ENCODE measurements around the gene RAB25.

Gene RAB25

GRCh38 chr1:156080863-156081179 is 19.9 kb downstream of the RAB25 start:
- Histone ChIP-seq H3K27ac (ENCODE audit: low read length, poor library complexity, severe bottlenecking) (peak overlapping the region; percentile 85), H3K4me1 (ENCODE audit: control insufficient read depth, insufficient read depth, low read depth, low read length) (peaks cover 32% of the 10 kb centered on the region), H3K4me3 (ENCODE audit: insufficient read depth in 1 of 2, low read depth in 1 of 2, low read length in 2 of 2) (peak overlapping the region; percentile 76 to 83), H2BK120ac (ENCODE audit: low read depth, low read length) (no peak overlapping the region), H3K14ac (ENCODE audit: low read length in 2 of 2) (peak overlapping the region in 1 of 2 experiments; percentile 62), H2AFZ (ENCODE audit: low read depth, low read length) (no peak overlapping the region), H2AK5ac (ENCODE audit: low read length, severe bottlenecking) (peak overlapping the region; percentile 14), H3K27me3 (ENCODE audit: control insufficient read depth in 1 of 2, insufficient read depth in 1 of 2, low read length in 2 of 2) (peaks cover 0 to 4% of the 10 kb centered on the region in 2 experiments), H4K91ac (ENCODE audit: low read length) (no peak overlapping the region), H3K4me2 (ENCODE audit: low read length, poor library complexity, severe bottlenecking) (peak overlapping the region; percentile 91), H3K36me3 (ENCODE audit: control insufficient read depth in 1 of 2, insufficient read depth in 2 of 2, low read depth in 1 of 2, low read length in 2 of 2) (peaks cover 0 to 18% of the 10 kb centered on the region in 2 experiments), H2BK5ac (ENCODE audit: low read depth, low read length, poor library complexity, severe bottlenecking) (peak overlapping the region; percentile 53), H2BK15ac (ENCODE audit: low read depth, poor library complexity, severe bottlenecking) (peak overlapping the region; percentile 41), H3K9me3 (ENCODE audit: control insufficient read depth, low read length) (no peaks in the 10 kb centered on the region), H3K79me1 (replicated peaks; ENCODE audit: low read length, poor library complexity, severe bottlenecking) (peaks cover 24% of the 10 kb centered on the region), H2BK12ac (ENCODE audit: low read length in 2 of 2) (peak overlapping the region in 1 of 2 experiments; percentile 17), H3K4ac (ENCODE audit: low read depth in 1 of 2, low read length in 2 of 2) (peak overlapping the region; percentile 9 to 83), H4K8ac (ENCODE audit: low read length) (peak overlapping the region; percentile 53), H3K18ac (ENCODE audit: low read depth in 1 of 2, low read length in 2 of 2) (peak overlapping the region in 1 of 2 experiments; percentile 13), H3K9ac (ENCODE audit: low read length) (peak overlapping the region; percentile 71), H3K23ac (ENCODE audit: low read length in 2 of 2) (no peak overlapping the region)
- 0% methylated on average over 4 of the region's 4 CpGs for WGBS
- no peak for DNase-seq

- Histone ChIP-seq H3K36me3 (ENCODE audit: control insufficient read depth in 1 of 2, insufficient read depth in 2 of 2, low read depth in 1 of 2, low read length in 2 of 2) (peaks cover 0 to 13% of the 10 kb centered on the region in 2 experiments), H3K4me1 (ENCODE audit: control insufficient read depth, insufficient read depth, low read depth, low read length) (peaks cover 29% of the 10 kb centered on the region), H4K8ac (ENCODE audit: low read length) (peak overlapping the region; percentile 82), H2BK15ac (ENCODE audit: low read depth, poor library complexity, severe bottlenecking) (peak overlapping the region; percentile 41), H3K27ac (ENCODE audit: low read length, poor library complexity, severe bottlenecking) (peak overlapping the region; percentile 85), H2AFZ (ENCODE audit: low read depth, low read length) (no peak overlapping the region), H2BK120ac (ENCODE audit: low read depth, low read length) (no peak overlapping the region), H3K18ac (ENCODE audit: low read depth in 1 of 2, low read length in 2 of 2) (peak overlapping the region; percentile 82 to 88), H3K79me1 (replicated peaks; ENCODE audit: low read length, poor library complexity, severe bottlenecking) (peaks cover 20% of the 10 kb centered on the region), H3K23ac (ENCODE audit: low read length in 2 of 2) (peak overlapping the region in 1 of 2 experiments; percentile 23), H3K9ac (ENCODE audit: low read length) (peak overlapping the region; percentile 71), H3K4ac (ENCODE audit: low read depth in 1 of 2, low read length in 2 of 2) (peak overlapping the region; percentile 9 to 83), H3K4me2 (ENCODE audit: low read length, poor library complexity, severe bottlenecking) (peak overlapping the region; percentile 91), H3K4me3 (ENCODE audit: insufficient read depth in 1 of 2, low read depth in 1 of 2, low read length in 2 of 2) (peak overlapping the region; percentile 83 to 87), H2AK5ac (ENCODE audit: low read length, severe bottlenecking) (peak overlapping the region; percentile 31), H4K91ac (ENCODE audit: low read length) (peak overlapping the region; percentile 74), H3K27me3 (ENCODE audit: control insufficient read depth in 1 of 2, insufficient read depth in 1 of 2, low read length in 2 of 2) (peaks cover 0 to 4% of the 10 kb centered on the region in 2 experiments), H2BK12ac (ENCODE audit: low read length in 2 of 2) (peak overlapping the region; percentile 41 to 61), H3K14ac (ENCODE audit: low read length in 2 of 2) (peak overlapping the region in 1 of 2 experiments; percentile 97), H3K9me3 (ENCODE audit: control insufficient read depth, low read length) (no peaks in the 10 kb centered on the region), H2BK5ac (ENCODE audit: low read depth, low read length, poor library complexity, severe bottlenecking) (peak overlapping the region; percentile 53)
- under 1% methylated on average over 35 of the region's 61 CpGs for WGBS
- peak; percentile 42 for DNase-seq
Observed at GRCh38 chr1:156081180-156081916, 20.4 kb downstream of the RAB25 start.

GRCh38 chr1:156081917-156082308 is 21.0 kb downstream of the RAB25 start:
- Histone ChIP-seq H2BK5ac (ENCODE audit: low read depth, low read length, poor library complexity, severe bottlenecking) (no peak overlapping the region), H2BK120ac (ENCODE audit: low read depth, low read length) (peak overlapping the region; percentile 85), H3K36me3 (ENCODE audit: control insufficient read depth in 1 of 2, insufficient read depth in 2 of 2, low read depth in 1 of 2, low read length in 2 of 2) (peaks cover 0 to 7% of the 10 kb centered on the region in 2 experiments), H2BK12ac (ENCODE audit: low read length in 2 of 2) (no peak overlapping the region), H3K27me3 (ENCODE audit: control insufficient read depth in 1 of 2, insufficient read depth in 1 of 2, low read length in 2 of 2) (peaks cover 0 to 4% of the 10 kb centered on the region in 2 experiments), H3K4me1 (ENCODE audit: control insufficient read depth, insufficient read depth, low read depth, low read length) (peaks cover 29% of the 10 kb centered on the region), H2AFZ (ENCODE audit: low read depth, low read length) (no peak overlapping the region), H3K14ac (ENCODE audit: low read length in 2 of 2) (no peak overlapping the region), H3K4me2 (ENCODE audit: low read length, poor library complexity, severe bottlenecking) (peak overlapping the region; percentile 79), H2AK5ac (ENCODE audit: low read length, severe bottlenecking) (no peak overlapping the region), H3K23ac (ENCODE audit: low read length in 2 of 2) (no peak overlapping the region), H3K9me3 (ENCODE audit: control insufficient read depth, low read length) (no peaks in the 10 kb centered on the region), H3K9ac (ENCODE audit: low read length) (peak overlapping the region; percentile 80), H2BK15ac (ENCODE audit: low read depth, poor library complexity, severe bottlenecking) (peak overlapping the region; percentile 20), H4K8ac (ENCODE audit: low read length) (peak overlapping the region; percentile 4), H3K4ac (ENCODE audit: low read depth in 1 of 2, low read length in 2 of 2) (peak overlapping the region in 1 of 2 experiments; percentile 61), H3K4me3 (ENCODE audit: insufficient read depth in 1 of 2, low read depth in 1 of 2, low read length in 2 of 2) (peak overlapping the region; percentile 83 to 87), H3K18ac (ENCODE audit: low read depth in 1 of 2, low read length in 2 of 2) (peak overlapping the region in 1 of 2 experiments; percentile 67), H4K91ac (ENCODE audit: low read length) (no peak overlapping the region), H3K79me1 (replicated peaks; ENCODE audit: low read length, poor library complexity, severe bottlenecking) (peaks cover 15% of the 10 kb centered on the region), H3K27ac (ENCODE audit: low read length, poor library complexity, severe bottlenecking) (peak overlapping the region; percentile 4)
- WGBS = 0% methylated on average over 5 of the region's 10 CpGs
- DNase-seq = peak; percentile 41

GRCh38 chr1:156082309-156083091 is 21.5 kb downstream of the RAB25 start, which contains the start of gene MEX3A:
TSS of gene MEX3A (minus strand) at chr1:156082465. CDS start at chr1:156081998, 467 bp downstream.
- Histone ChIP-seq H2BK15ac (ENCODE audit: low read depth, poor library complexity, severe bottlenecking) (peak within 1 kb of the TSS; percentile 96), H2AK5ac (ENCODE audit: low read length, severe bottlenecking) (peak within 1 kb of the TSS; percentile 31), H3K4me3 (ENCODE audit: insufficient read depth in 1 of 2, low read depth in 1 of 2, low read length in 2 of 2) (peak within 1 kb of the TSS; percentile 83 to 87), H3K23ac (ENCODE audit: low read length in 2 of 2) (peak within 1 kb of the TSS in 1 of 2 experiments; percentile 23), H3K4me1 (ENCODE audit: control insufficient read depth, insufficient read depth, low read depth, low read length) (peaks cover 23% of the 10 kb centered on the region), H3K4ac (ENCODE audit: low read depth in 1 of 2, low read length in 2 of 2) (peak within 1 kb of the TSS; percentile 16 to 83), H3K79me1 (replicated peaks; ENCODE audit: low read length, poor library complexity, severe bottlenecking) (peaks cover 10% of the 10 kb centered on the region), H3K9ac (ENCODE audit: low read length) (peak within 1 kb of the TSS; percentile 80), H3K4me2 (ENCODE audit: low read length, poor library complexity, severe bottlenecking) (peak within 1 kb of the TSS; percentile 91), H3K14ac (ENCODE audit: low read length in 2 of 2) (peak within 1 kb of the TSS in 1 of 2 experiments; percentile 97), H3K18ac (ENCODE audit: low read depth in 1 of 2, low read length in 2 of 2) (peak within 1 kb of the TSS; percentile 84 to 88), H2BK120ac (ENCODE audit: low read depth, low read length) (peak within 1 kb of the TSS; percentile 87), H3K36me3 (ENCODE audit: control insufficient read depth in 1 of 2, insufficient read depth in 2 of 2, low read depth in 1 of 2, low read length in 2 of 2) (peaks cover 0 to 2% of the 10 kb centered on the region in 2 experiments), H3K27me3 (ENCODE audit: control insufficient read depth in 1 of 2, insufficient read depth in 1 of 2, low read length in 2 of 2) (peaks cover 0 to 4% of the 10 kb centered on the region in 2 experiments), H2BK5ac (ENCODE audit: low read depth, low read length, poor library complexity, severe bottlenecking) (peak within 1 kb of the TSS; percentile 35), H2AFZ (ENCODE audit: low read depth, low read length) (no peak within 1 kb of the TSS), H4K91ac (ENCODE audit: low read length) (peak within 1 kb of the TSS; percentile 74), H4K8ac (ENCODE audit: low read length) (peak within 1 kb of the TSS; percentile 82), H3K9me3 (ENCODE audit: control insufficient read depth, low read length) (no peaks in the 10 kb centered on the region), H2BK12ac (ENCODE audit: low read length in 2 of 2) (peak within 1 kb of the TSS; percentile 41 to 61), H3K27ac (ENCODE audit: low read length, poor library complexity, severe bottlenecking) (peak within 1 kb of the TSS; percentile 88)
- peak; percentile 82 for DNase-seq
- WGBS = 1% methylated on average over 35 of the region's 62 CpGs

All from mesenchymal stem cell (in vitro differentiated cells and primary cell).